MCF 10A (cell line): ENCODE measurements around the gene NDST3. TPM values are rescaled to one million over a fixed set of nuclear protein-coding genes. Genes with fewer than 3 reads are reported as not detected.

Source experiments
- BruUV-seq: library from RNA; stranded (reverse); fragments of 400-500 nt; replicated peaks from 2 replicates; lab custom pipeline; 2021; lab: Mats Ljungman, UMichigan
- CTCF ChIA-PET: fragments of 300-600 bp; sonication (Branson Sonifier 250); formaldehyde crosslinking; extraction: SDS; loops from one replicate; lab custom pipeline; 2021; ENCODE audit warnings: antibody characterized with exemption, inconsistent platforms; lab: Yijun Ruan, JAX
- POLR2A ChIA-PET: fragments of 300-600, 350-650 bp; sonication (Branson Sonifier 250); formaldehyde crosslinking; extraction: SDS; loops from one replicate; lab custom pipeline; 2020; ENCODE audit warnings: antibody characterized with exemption, inconsistent platforms; lab: Yijun Ruan, JAX
- DNase-seq: peaks from one replicate; pipeline ENCODE4 v3.0.0-alpha.2; 2018; ENCODE audit not compliant: unreplicated experiment
- H3K27ac Mint-ChIP-seq: one replicate; pipeline ENCODE4 v1.8.0; 2022; ENCODE audit warnings: mild to moderate bottlenecking, low read depth, mixed read lengths; ENCODE audit not compliant: unreplicated experiment
- H3K27me3 Mint-ChIP-seq: one replicate; pipeline ENCODE4 v1.8.0; 2022; ENCODE audit warnings: mixed read lengths; ENCODE audit not compliant: insufficient read depth, unreplicated experiment
- H3K36me3 Mint-ChIP-seq: one replicate; pipeline ENCODE4 v1.8.0; 2022; ENCODE audit warnings: mild to moderate bottlenecking, moderate library complexity, mixed read lengths; ENCODE audit not compliant: insufficient read depth, unreplicated experiment
- H3K4me1 Mint-ChIP-seq: one replicate; pipeline ENCODE4 v1.8.0; 2022; ENCODE audit warnings: mixed read lengths; ENCODE audit not compliant: insufficient read depth, unreplicated experiment
- H3K4me3 Mint-ChIP-seq: one replicate; pipeline ENCODE4 v1.8.0; 2022; ENCODE audit warnings: mild to moderate bottlenecking, moderate library complexity, mixed read lengths; ENCODE audit not compliant: unreplicated experiment
- H3K9me3 Mint-ChIP-seq: one replicate; pipeline ENCODE4 v1.8.0; 2022; ENCODE audit warnings: mixed read lengths; ENCODE audit not compliant: unreplicated experiment
- intact Hi-C: fragments of 100-400 bp; cut with micrococcal nuclease; formaldehyde crosslinking; loops from 2 replicates; pipeline ENCODE4 v1.14.1; 2022
- total RNA-seq: library from RNA; stranded (reverse); gene quantifications from 2 replicates; pipeline ENCODE4 v1.2.3, GENCODE V29; 2022
- TF ChIP-seq, protein P1 (sequence below): fragments of 200-600 bp; IDR thresholded peaks from one replicate; pipeline ENCODE4 v1.8.0; 2022; ENCODE audit warnings: antibody characterized with exemption, mild to moderate bottlenecking; ENCODE audit not compliant: unreplicated experiment

NDST3 gene
- total RNA-seq, 1 experiment from 2014 or later = not detected

DNA sequence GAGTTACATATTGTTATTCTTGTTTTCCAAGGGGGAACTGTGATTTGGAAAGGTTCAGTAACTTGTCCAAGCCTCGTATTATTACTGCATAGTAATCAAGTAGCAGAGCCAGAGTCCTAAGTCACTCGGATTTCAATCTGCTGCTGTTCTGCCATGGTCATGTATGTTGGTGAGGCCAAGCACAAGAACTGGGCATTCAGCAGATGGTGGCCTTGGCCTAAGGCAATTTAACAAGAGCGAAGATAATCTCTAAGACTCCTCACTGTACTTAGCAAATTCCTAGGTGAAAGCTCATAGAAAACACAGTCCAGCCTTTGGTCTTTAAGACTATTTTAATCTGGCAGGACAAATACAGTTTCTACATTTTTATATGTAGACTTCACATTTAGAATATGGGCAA lies 64.8 kb downstream of the NDST3 start:
- Mint-ChIP-seq H3K27ac (no peak overlapping the region), H3K4me1 (no peaks in the 10 kb centered on the region), H3K4me3 (no peak overlapping the region), H3K36me3 (no peaks in the 10 kb centered on the region), H3K9me3 (no peaks in the 10 kb centered on the region), H3K27me3 (no peaks in the 10 kb centered on the region)
- BruUV-seq = no TSS peak
- ChIA-PET CTCF (interaction anchor here (0.6 kb wide), 1 partner anchor 1294 kb away, joined by 3 read pairs; no protein-coding TSS in a partner anchor), POLR2A (no interaction called here)
- DNase-seq = no peak
- intact Hi-C loops = no loop called here
- TF ChIP-seq, protein P1, sequence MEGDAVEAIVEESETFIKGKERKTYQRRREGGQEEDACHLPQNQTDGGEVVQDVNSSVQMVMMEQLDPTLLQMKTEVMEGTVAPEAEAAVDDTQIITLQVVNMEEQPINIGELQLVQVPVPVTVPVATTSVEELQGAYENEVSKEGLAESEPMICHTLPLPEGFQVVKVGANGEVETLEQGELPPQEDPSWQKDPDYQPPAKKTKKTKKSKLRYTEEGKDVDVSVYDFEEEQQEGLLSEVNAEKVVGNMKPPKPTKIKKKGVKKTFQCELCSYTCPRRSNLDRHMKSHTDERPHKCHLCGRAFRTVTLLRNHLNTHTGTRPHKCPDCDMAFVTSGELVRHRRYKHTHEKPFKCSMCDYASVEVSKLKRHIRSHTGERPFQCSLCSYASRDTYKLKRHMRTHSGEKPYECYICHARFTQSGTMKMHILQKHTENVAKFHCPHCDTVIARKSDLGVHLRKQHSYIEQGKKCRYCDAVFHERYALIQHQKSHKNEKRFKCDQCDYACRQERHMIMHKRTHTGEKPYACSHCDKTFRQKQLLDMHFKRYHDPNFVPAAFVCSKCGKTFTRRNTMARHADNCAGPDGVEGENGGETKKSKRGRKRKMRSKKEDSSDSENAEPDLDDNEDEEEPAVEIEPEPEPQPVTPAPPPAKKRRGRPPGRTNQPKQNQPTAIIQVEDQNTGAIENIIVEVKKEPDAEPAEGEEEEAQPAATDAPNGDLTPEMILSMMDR = no peak

DNA sequence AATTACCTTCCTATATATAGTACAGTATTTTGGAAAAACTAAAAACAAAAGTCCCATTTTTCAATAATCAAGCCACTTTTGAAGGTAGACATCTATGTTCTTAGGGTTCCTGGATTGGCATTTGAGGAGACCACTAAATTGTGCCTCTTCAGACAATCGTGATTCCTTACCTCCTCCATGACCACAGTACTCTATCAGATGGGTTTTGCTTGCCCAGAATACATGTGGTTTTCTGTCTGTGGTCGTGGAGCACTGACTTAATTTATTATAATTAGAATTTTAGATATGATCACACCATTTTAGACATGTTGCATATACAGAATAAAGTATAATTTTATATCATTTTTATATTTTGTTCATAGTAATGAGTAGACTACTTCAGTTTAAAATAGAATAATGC lies 67.9 kb downstream of the NDST3 start:
- no TSS peak for BruUV-seq
- Mint-ChIP-seq H3K36me3 (no peaks in the 10 kb centered on the region), H3K4me3 (no peak overlapping the region), H3K4me1 (no peaks in the 10 kb centered on the region), H3K27ac (no peak overlapping the region), H3K27me3 (no peaks in the 10 kb centered on the region), H3K9me3 (no peaks in the 10 kb centered on the region)
- TF ChIP-seq, protein P1 = no peak
- POLR2A ChIA-PET = no interaction called here
- CTCF ChIA-PET = no interaction called here
- DNase-seq = no peak
- intact Hi-C loops = no loop called here

DNA sequence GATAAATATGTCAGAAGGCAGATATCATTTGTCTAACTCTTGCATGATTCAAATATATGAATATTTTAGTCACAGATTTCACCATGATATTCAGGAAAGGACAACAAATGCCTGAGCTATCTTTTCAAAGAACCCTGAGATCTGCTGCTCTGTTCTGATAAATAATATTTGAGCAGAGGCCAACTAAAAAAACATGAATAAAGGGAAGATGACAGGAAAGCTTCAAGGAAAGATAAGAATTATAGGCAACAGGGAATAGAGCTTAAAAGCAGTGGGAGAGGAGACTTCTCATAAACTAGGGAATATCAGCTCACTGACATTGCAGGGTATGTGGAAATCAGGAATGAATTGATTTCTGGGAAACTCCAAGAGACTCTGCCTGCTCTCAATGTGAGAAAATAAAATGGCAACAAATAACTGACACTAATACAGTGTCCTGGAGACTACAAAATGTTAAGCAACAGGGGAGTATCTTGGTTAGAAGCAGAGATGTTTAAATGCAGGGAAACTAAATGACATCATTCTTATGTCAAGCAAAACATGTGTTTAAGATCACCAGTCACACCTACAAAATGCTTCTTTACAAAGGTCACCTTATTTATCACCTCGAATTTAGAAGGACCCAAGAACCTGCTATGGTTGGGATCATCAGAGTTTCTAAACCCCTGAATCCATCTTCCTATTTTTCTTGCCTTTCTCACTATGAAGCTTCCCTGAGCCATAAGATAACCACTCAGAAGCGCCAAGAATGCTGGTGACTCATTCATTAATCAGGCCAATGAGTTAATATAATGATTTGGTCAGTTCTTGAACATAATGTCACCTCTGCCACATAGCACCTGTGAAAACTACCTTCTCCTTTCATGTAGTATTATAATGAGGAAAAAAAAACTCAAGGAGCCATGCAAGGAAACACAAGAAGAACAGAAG lies 78.1 kb downstream of the NDST3 start:
- DNase-seq = peak; percentile 24
- no peak overlapping the region for H3K27ac Mint-ChIP-seq
- BruUV-seq = no TSS peak

DNA sequence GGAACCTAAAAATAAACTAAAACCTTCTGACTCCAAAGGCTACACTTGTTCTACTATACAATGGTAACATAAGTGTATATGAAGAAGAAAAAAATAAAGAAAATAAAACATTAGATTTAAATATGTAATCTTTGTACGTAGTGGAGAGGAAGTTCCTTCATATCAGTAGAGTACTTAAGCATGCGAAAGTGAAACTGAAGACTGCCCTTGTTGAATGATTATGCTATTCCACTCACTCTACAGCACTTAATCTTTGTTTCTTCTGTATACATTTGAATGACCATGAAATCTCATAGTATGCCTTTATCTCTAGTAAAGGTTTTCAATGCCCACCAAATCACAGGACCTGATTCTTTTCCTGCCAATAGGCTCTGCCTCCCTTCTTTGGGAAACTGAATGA lies 78.9 kb downstream of the NDST3 start:
- no peaks in the 10 kb centered on the region for H3K9me3 Mint-ChIP-seq
- peaks cover 15% of the 10 kb centered on the region for H3K4me1 Mint-ChIP-seq
- ChIA-PET CTCF (no interaction called here), POLR2A (interaction anchor here (0.5 kb wide), 1 partner anchor 289 kb away, joined by 4 read pairs; no protein-coding TSS in a partner anchor)
- no peak for DNase-seq
- H3K27ac Mint-ChIP-seq = no peak overlapping the region
- H3K4me3 Mint-ChIP-seq = no peak overlapping the region
- intact Hi-C loops = no loop called here
- BruUV-seq = no TSS peak
- TF ChIP-seq, protein P1 = no peak
- H3K27me3 Mint-ChIP-seq = no peaks in the 10 kb centered on the region
- no peaks in the 10 kb centered on the region for H3K36me3 Mint-ChIP-seq

More for the DNA sequence above, 78.1 kb downstream of the NDST3 start:
- intact Hi-C loops = no loop called here
- TF ChIP-seq, protein P1 = no peak
- Mint-ChIP-seq H3K36me3 (no peaks in the 10 kb centered on the region), H3K4me1 (peaks cover 15% of the 10 kb centered on the region), H3K4me3 (no peak overlapping the region), H3K9me3 (no peaks in the 10 kb centered on the region), H3K27me3 (no peaks in the 10 kb centered on the region)
- CTCF ChIA-PET = no interaction called here
- POLR2A ChIA-PET = interaction anchor here (0.5 kb wide), 1 partner anchor 290 kb away, joined by 4 read pairs; no protein-coding TSS in a partner anchor
